ENCODE data around the gene TMEM184A. TPM values are rescaled to one million over a fixed set of nuclear protein-coding genes. Genes with fewer than 3 reads are reported as not detected.

TMEM184A gene
- total and polyA plus RNA-seq, 2 of the 13 experiments (the other 11 are each of a cell fraction or from before 2014, with no cell fraction given): 9.5 to 20.4 TPM

DNA sequence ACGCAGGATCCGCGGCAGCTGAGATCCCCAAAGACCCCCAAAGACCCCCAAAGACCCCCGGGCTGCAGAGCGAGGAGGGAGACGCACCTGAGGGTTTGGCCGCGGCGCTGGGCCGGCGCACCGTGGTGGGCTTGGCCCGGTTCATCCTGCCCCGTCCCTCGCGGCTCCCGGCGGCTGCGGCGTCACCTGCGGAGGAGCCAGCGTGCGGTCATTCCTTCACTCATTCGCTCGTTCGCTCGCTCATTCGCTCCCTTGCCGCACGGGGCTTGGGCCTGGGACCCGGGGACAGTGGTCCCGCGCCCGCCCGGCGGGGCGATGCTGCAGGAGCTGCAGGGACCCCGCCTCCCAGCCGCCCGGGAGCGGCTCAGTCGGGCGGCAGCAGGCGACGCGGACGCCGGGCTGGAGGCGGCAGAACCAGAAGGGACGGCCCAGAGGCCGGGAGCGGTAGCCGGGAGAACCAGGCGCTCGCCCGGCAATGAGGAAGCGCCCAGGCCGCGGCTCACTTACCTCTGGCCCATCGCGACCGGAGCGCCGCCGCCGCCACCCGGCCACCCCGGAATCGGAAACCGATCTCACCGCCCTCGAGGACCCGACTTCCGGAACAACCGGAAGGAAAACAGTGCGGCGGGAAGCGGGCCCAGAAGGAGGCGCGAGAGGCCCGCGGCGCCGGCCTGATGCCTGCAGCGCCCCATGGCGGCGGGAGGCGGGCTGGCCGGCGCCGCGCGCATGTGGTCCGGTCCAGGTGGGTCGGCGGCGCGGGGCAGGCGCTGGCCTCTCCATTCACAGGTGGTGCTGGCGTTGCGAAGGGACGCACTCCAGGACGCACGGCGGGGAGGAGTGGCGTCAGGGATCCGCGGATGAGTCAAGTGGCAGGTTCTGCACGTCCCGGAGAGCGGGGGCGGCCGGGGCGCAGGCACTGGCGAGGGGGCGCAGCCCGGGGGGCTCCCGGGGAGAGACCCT is 51.9 kb downstream of the TMEM184A start, which contains the start of gene INTS1 (continued):
- TF ChIP-seq, protein P1, sequence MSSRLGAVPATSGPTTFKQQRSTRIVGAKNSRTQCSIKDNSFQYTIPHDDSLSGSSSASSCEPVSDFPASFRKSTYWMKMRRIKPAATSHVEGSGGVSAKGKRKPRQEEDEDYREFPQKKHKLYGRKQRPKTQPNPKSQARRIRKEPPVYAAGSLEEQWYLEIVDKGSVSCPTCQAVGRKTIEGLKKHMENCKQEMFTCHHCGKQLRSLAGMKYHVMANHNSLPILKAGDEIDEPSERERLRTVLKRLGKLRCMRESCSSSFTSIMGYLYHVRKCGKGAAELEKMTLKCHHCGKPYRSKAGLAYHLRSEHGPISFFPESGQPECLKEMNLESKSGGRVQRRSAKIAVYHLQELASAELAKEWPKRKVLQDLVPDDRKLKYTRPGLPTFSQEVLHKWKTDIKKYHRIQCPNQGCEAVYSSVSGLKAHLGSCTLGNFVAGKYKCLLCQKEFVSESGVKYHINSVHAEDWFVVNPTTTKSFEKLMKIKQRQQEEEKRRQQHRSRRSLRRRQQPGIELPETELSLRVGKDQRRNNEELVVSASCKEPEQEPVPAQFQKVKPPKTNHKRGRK (CRISPR knock-in tag; IDR thresholded peaks at IDR 0.05): no peak
- TF ChIP-seq RCOR2 (CRISPR knock-in tag; IDR thresholded peaks at IDR 0.05) (no peak), ATRX (CRISPR knock-in tag; IDR thresholded peaks at IDR 0.05; ENCODE audit: borderline replicate concordance) (no peak), ZNF501 (CRISPR knock-in tag; IDR thresholded peaks at IDR 0.05) (peak; percentile 50; the same call in 1 of the 2 replicates), ZNF234 (CRISPR knock-in tag; conservative IDR thresholded peaks at IDR 0.05) (no peak), CAMTA2 (CRISPR knock-in tag; IDR thresholded peaks at IDR 0.05; ENCODE audit: borderline replicate concordance) (0 out of 2 replicates have a peak, but pooled peaks have one; percentile 5), ZFP62 (CRISPR knock-in tag; IDR thresholded peaks at IDR 0.05) (no peak), RARA (CRISPR knock-in tag; IDR thresholded peaks at IDR 0.05) (no peak), SP4 (CRISPR knock-in tag; IDR thresholded peaks at IDR 0.05) (peak; percentile 93)
- TF ChIP-seq, protein P2, sequence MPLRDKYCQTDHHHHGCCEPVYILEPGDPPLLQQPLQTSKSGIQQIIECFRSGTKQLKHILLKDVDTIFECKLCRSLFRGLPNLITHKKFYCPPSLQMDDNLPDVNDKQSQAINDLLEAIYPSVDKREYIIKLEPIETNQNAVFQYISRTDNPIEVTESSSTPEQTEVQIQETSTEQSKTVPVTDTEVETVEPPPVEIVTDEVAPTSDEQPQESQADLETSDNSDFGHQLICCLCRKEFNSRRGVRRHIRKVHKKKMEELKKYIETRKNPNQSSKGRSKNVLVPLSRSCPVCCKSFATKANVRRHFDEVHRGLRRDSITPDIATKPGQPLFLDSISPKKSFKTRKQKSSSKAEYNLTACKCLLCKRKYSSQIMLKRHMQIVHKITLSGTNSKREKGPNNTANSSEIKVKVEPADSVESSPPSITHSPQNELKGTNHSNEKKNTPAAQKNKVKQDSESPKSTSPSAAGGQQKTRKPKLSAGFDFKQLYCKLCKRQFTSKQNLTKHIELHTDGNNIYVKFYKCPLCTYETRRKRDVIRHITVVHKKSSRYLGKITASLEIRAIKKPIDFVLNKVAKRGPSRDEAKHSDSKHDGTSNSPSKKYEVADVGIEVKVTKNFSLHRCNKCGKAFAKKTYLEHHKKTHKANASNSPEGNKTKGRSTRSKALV (CRISPR knock-in tag; IDR thresholded peaks at IDR 0.05): peak; percentile 95
- TF ChIP-seq, protein P3, sequence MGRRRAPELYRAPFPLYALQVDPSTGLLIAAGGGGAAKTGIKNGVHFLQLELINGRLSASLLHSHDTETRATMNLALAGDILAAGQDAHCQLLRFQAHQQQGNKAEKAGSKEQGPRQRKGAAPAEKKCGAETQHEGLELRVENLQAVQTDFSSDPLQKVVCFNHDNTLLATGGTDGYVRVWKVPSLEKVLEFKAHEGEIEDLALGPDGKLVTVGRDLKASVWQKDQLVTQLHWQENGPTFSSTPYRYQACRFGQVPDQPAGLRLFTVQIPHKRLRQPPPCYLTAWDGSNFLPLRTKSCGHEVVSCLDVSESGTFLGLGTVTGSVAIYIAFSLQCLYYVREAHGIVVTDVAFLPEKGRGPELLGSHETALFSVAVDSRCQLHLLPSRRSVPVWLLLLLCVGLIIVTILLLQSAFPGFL (CRISPR knock-in tag; IDR thresholded peaks at IDR 0.05): no peak
- TF ChIP-seq, protein P4, sequence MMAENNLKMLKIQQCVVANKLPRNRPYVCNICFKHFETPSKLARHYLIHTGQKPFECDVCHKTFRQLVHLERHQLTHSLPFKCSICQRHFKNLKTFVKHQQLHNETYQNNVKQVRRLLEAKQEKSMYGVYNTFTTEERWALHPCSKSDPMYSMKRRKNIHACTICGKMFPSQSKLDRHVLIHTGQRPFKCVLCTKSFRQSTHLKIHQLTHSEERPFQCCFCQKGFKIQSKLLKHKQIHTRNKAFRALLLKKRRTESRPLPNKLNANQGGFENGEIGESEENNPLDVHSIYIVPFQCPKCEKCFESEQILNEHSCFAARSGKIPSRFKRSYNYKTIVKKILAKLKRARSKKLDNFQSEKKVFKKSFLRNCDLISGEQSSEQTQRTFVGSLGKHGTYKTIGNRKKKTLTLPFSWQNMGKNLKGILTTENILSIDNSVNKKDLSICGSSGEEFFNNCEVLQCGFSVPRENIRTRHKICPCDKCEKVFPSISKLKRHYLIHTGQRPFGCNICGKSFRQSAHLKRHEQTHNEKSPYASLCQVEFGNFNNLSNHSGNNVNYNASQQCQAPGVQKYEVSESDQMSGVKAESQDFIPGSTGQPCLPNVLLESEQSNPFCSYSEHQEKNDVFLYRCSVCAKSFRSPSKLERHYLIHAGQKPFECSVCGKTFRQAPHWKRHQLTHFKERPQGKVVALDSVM (CRISPR knock-in tag; IDR thresholded peaks at IDR 0.05): peak; percentile 78
- TF ChIP-seq, protein P5, sequence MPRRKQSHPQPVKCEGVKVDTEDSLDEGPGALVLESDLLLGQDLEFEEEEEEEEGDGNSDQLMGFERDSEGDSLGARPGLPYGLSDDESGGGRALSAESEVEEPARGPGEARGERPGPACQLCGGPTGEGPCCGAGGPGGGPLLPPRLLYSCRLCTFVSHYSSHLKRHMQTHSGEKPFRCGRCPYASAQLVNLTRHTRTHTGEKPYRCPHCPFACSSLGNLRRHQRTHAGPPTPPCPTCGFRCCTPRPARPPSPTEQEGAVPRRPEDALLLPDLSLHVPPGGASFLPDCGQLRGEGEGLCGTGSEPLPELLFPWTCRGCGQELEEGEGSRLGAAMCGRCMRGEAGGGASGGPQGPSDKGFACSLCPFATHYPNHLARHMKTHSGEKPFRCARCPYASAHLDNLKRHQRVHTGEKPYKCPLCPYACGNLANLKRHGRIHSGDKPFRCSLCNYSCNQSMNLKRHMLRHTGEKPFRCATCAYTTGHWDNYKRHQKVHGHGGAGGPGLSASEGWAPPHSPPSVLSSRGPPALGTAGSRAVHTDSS (CRISPR knock-in tag; conservative IDR thresholded peaks at IDR 0.05): no peak
- TF ChIP-seq, protein P6, sequence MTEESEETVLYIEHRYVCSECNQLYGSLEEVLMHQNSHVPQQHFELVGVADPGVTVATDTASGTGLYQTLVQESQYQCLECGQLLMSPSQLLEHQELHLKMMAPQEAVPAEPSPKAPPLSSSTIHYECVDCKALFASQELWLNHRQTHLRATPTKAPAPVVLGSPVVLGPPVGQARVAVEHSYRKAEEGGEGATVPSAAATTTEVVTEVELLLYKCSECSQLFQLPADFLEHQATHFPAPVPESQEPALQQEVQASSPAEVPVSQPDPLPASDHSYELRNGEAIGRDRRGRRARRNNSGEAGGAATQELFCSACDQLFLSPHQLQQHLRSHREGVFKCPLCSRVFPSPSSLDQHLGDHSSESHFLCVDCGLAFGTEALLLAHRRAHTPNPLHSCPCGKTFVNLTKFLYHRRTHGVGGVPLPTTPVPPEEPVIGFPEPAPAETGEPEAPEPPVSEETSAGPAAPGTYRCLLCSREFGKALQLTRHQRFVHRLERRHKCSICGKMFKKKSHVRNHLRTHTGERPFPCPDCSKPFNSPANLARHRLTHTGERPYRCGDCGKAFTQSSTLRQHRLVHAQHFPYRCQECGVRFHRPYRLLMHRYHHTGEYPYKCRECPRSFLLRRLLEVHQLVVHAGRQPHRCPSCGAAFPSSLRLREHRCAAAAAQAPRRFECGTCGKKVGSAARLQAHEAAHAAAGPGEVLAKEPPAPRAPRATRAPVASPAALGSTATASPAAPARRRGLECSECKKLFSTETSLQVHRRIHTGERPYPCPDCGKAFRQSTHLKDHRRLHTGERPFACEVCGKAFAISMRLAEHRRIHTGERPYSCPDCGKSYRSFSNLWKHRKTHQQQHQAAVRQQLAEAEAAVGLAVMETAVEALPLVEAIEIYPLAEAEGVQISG (CRISPR knock-in tag; IDR thresholded peaks at IDR 0.05): peak; percentile 100

Measured in HepG2 (cell line).